Islet precursor cell (in vitro differentiated cells): Measurements from ENCODE around the gene CD28.
"Not testable (repeated sequence)": the region's sequence is repeated elsewhere in the genome, so short reads cannot be mapped to it uniquely, and the experiment has no call there.

Experiments
- DNase-seq: peaks from one replicate; pipeline ENCODE4 v3.0.0-alpha.2; 2018

The CD28 gene

GRCh38 chr2:203750346-203751068 lies 44.1 kb downstream of the CD28 start:
- no peak for DNase-seq

GRCh38 chr2:203751685-203752271 lies 45.3 kb downstream of the CD28 start:
- no peak for DNase-seq

GRCh38 chr2:203756161-203756560 lies 49.7 kb downstream of the CD28 start:
- DNase-seq: no peak

- DNase-seq: peak; percentile 68
Observed at GRCh38 chr2:203758841-203759689, 52.6 kb downstream of the CD28 start.

- peak; percentile 79 for DNase-seq
Observed at GRCh38 chr2:203759690-203760365, 53.4 kb downstream of the CD28 start.

GRCh38 chr2:203761121-203761520 lies 54.7 kb downstream of the CD28 start:
- no peak for DNase-seq

GRCh38 chr2:203763241-203763937 lies 57.0 kb downstream of the CD28 start:
- DNase-seq: no peak

GRCh38 chr2:203763938-203764664 lies 57.7 kb downstream of the CD28 start:
- no peak for DNase-seq

- DNase-seq: no peak
Observed at GRCh38 chr2:203772456-203773165, 66.2 kb downstream of the CD28 start.

- DNase-seq: no peak
Observed at GRCh38 chr2:203774760-203775159, 68.3 kb downstream of the CD28 start.

- DNase-seq: no peak
Observed at GRCh38 chr2:203775684-203776083, 69.2 kb downstream of the CD28 start.

GRCh38 chr2:203777030-203777429 lies 70.6 kb downstream of the CD28 start:
- no peak for DNase-seq

- not testable (repeated sequence) for DNase-seq
Observed at GRCh38 chr2:203779477-203780073, 73.1 kb downstream of the CD28 start.

- DNase-seq: no peak
Observed at GRCh38 chr2:203780231-203780630, 73.8 kb downstream of the CD28 start.

- DNase-seq: no peak
Observed at GRCh38 chr2:203781151-203781550, 74.7 kb downstream of the CD28 start.

GRCh38 chr2:203782262-203782976 lies 76.0 kb downstream of the CD28 start:
- DNase-seq: peak; percentile 68

GRCh38 chr2:203783496-203784203 lies 77.2 kb downstream of the CD28 start:
- no peak for DNase-seq

GRCh38 chr2:203784710-203785270 lies 78.4 kb downstream of the CD28 start:
- not testable (repeated sequence) for DNase-seq
